ENCODE results near the gene CCDC178.

GRCh38 chr18:33356735-33357134, 83.8 kb downstream of the CCDC178 start:
- TF ChIP-seq CTCF (IDR thresholded peaks at IDR 0.05) (no peak), POLR2A (IDR thresholded peaks at IDR 0.05) (no peak)
